Measurements from ENCODE around the gene DNAAF8.

DNAAF8 gene

GRCh38 chr16:4695473-4696171 lies 38.7 kb upstream of the DNAAF8 start:
- no peak for DNase-seq

GRCh38 chr16:4696172-4696904 lies 38.0 kb upstream of the DNAAF8 start:
- peak; percentile 38 for DNase-seq

- DNase-seq: peak; percentile 22
Measured at GRCh38 chr16:4696905-4697847, 37.2 kb upstream of the DNAAF8 start.

GRCh38 chr16:4697848-4698291 lies 36.5 kb upstream of the DNAAF8 start:
- peak; percentile 24 for DNase-seq

GRCh38 chr16:4698321-4699045 lies 35.9 kb upstream of the DNAAF8 start:
- DNase-seq: no peak

GRCh38 chr16:4699046-4699556 lies 35.2 kb upstream of the DNAAF8 start:
- DNase-seq: no peak

GRCh38 chr16:4700380-4700996 lies 33.8 kb upstream of the DNAAF8 start:
- DNase-seq: no peak

GRCh38 chr16:4700997-4701743 lies 33.2 kb upstream of the DNAAF8 start:
- no peak for DNase-seq

GRCh38 chr16:4701791-4702465 lies 32.4 kb upstream of the DNAAF8 start:
- DNase-seq: no peak

- DNase-seq: no peak
Measured at GRCh38 chr16:4702466-4702808, 31.9 kb upstream of the DNAAF8 start.

GRCh38 chr16:4703906-4704305 lies 30.4 kb upstream of the DNAAF8 start:
- no peak for DNase-seq

- DNase-seq: no peak
Measured at GRCh38 chr16:4704491-4704890, 29.8 kb upstream of the DNAAF8 start.

- no peak for DNase-seq
Measured at GRCh38 chr16:4704913-4705312, 29.4 kb upstream of the DNAAF8 start.

- DNase-seq: no peak
Measured at GRCh38 chr16:4706871-4707270, 27.5 kb upstream of the DNAAF8 start.

GRCh38 chr16:4709481-4709880 lies 24.9 kb upstream of the DNAAF8 start:
- no peak for DNase-seq

GRCh38 chr16:4713663-4714501 lies 20.5 kb upstream of the DNAAF8 start:
- DNase-seq: no peak

GRCh38 chr16:4714996-4715395 lies 19.3 kb upstream of the DNAAF8 start:
- DNase-seq: no peak

- no peak for DNase-seq
Measured at GRCh38 chr16:4718466-4718865, 15.9 kb upstream of the DNAAF8 start.

- no peak for DNase-seq
Measured at GRCh38 chr16:4723071-4723767, 11.1 kb upstream of the DNAAF8 start.

All from right hindlimb (tissue), 1 donor.